ENCODE results near the gene GAL3ST3.

Gene GAL3ST3

GRCh38 chr11:66015454-66015881 is 33.5 kb downstream of the GAL3ST3 start:
- no peaks in the 10 kb centered on the region for H3K36me3 Mint-ChIP-seq (ENCODE audit: low read depth)

GRCh38 chr11:66014804-66015453 is 34.0 kb downstream of the GAL3ST3 start:
- no peak for TF ChIP-seq CTCF (IDR thresholded peaks at IDR 0.05)
- H3K9me3 Mint-ChIP-seq, result no peaks in the 10 kb centered on the region
- no peak for DNase-seq
- no peaks in the 10 kb centered on the region for H3K36me3 Mint-ChIP-seq (ENCODE audit: low read depth)
- H3K27me3 Mint-ChIP-seq (ENCODE audit: low read depth, poor library complexity), result peaks cover 35% of the 10 kb centered on the region
- H3K4me3 Mint-ChIP-seq, result no peak overlapping the region
- H3K4me1 Mint-ChIP-seq, result peaks cover 5% of the 10 kb centered on the region
- no peak overlapping the region for H3K27ac Mint-ChIP-seq

More at GRCh38 chr11:66015454-66015881, 33.5 kb downstream of the GAL3ST3 start:
- H3K9me3 Mint-ChIP-seq, result no peaks in the 10 kb centered on the region
- H3K27ac Mint-ChIP-seq, result no peak overlapping the region
- H3K27me3 Mint-ChIP-seq (ENCODE audit: low read depth, poor library complexity), result peaks cover 30% of the 10 kb centered on the region
- no peak for DNase-seq
- H3K4me1 Mint-ChIP-seq, result peaks cover under 1% of the 10 kb centered on the region
- no peak overlapping the region for H3K4me3 Mint-ChIP-seq
- TF ChIP-seq CTCF (IDR thresholded peaks at IDR 0.05), result no peak

GRCh38 chr11:66013762-66014100 is 35.2 kb downstream of the GAL3ST3 start:
- H3K36me3 Mint-ChIP-seq (ENCODE audit: low read depth), result no peaks in the 10 kb centered on the region
- H3K4me3 Mint-ChIP-seq, result no peak overlapping the region
- H3K9me3 Mint-ChIP-seq, result no peaks in the 10 kb centered on the region
- no peak for DNase-seq
- no peak for TF ChIP-seq CTCF (IDR thresholded peaks at IDR 0.05)
- H3K27ac Mint-ChIP-seq, result no peak overlapping the region
- peaks cover 37% of the 10 kb centered on the region for H3K27me3 Mint-ChIP-seq (ENCODE audit: low read depth, poor library complexity)
- peaks cover 9% of the 10 kb centered on the region for H3K4me1 Mint-ChIP-seq

GRCh38 chr11:66012946-66013761 is 35.8 kb downstream of the GAL3ST3 start:
- Mint-ChIP-seq H3K36me3 (ENCODE audit: low read depth) (no peaks in the 10 kb centered on the region), H3K9me3 (no peaks in the 10 kb centered on the region), H3K27ac (no peak overlapping the region), H3K27me3 (ENCODE audit: low read depth, poor library complexity) (peaks cover 37% of the 10 kb centered on the region), H3K4me3 (no peak overlapping the region), H3K4me1 (peaks cover 14% of the 10 kb centered on the region)
- TF ChIP-seq CTCF (IDR thresholded peaks at IDR 0.05), result no peak
- no peak for DNase-seq

GRCh38 chr11:66012371-66012945 is 36.5 kb downstream of the GAL3ST3 start:
- H3K27me3 Mint-ChIP-seq (ENCODE audit: low read depth, poor library complexity), result peaks cover 35% of the 10 kb centered on the region
- peaks cover 18% of the 10 kb centered on the region for H3K4me1 Mint-ChIP-seq
- no peak for TF ChIP-seq CTCF (IDR thresholded peaks at IDR 0.05)
- H3K9me3 Mint-ChIP-seq, result no peaks in the 10 kb centered on the region
- H3K27ac Mint-ChIP-seq, result no peak overlapping the region
- no peaks in the 10 kb centered on the region for H3K36me3 Mint-ChIP-seq (ENCODE audit: low read depth)
- no peak overlapping the region for H3K4me3 Mint-ChIP-seq
- DNase-seq, result no peak

Data from nephron progenitor cell (in vitro differentiated cells).